ENCODE results near the gene TFAP2E.

DNA sequence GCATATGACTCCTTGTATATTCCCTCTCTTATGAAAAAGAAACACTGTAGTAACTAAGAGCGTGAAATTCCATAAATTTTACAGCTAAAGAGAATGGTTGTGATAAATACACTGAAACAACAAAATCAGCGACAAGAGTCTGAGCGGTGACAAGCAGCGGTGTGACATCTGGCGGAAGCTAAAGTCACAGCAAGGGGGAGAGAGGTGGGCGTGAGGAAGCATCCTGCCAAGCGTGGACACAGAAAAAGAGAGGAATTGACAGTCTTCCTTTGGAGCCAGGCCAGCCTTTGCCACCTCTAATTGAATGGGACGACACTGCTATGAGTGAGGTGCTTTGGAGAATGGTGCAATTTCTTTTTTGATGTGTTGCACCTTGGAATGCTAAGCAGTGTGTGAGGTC lies 42.3 kb downstream of the TFAP2E start:
- no peak for TF ChIP-seq EZH2 (IDR thresholded peaks at IDR 0.05; ENCODE audit: borderline replicate concordance)
- TF ChIP-seq, protein P1, sequence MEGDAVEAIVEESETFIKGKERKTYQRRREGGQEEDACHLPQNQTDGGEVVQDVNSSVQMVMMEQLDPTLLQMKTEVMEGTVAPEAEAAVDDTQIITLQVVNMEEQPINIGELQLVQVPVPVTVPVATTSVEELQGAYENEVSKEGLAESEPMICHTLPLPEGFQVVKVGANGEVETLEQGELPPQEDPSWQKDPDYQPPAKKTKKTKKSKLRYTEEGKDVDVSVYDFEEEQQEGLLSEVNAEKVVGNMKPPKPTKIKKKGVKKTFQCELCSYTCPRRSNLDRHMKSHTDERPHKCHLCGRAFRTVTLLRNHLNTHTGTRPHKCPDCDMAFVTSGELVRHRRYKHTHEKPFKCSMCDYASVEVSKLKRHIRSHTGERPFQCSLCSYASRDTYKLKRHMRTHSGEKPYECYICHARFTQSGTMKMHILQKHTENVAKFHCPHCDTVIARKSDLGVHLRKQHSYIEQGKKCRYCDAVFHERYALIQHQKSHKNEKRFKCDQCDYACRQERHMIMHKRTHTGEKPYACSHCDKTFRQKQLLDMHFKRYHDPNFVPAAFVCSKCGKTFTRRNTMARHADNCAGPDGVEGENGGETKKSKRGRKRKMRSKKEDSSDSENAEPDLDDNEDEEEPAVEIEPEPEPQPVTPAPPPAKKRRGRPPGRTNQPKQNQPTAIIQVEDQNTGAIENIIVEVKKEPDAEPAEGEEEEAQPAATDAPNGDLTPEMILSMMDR (IDR thresholded peaks at IDR 0.05; ENCODE audit: poor library complexity) = no peak
